Peyer's patch (tissue), 4 donors: Measurements from ENCODE around the gene RBP4.

Experiments
- POLR2A ChIP-seq, 2 donors: fragments of 450-650 bp; IDR thresholded peaks; one replicate each; pipeline ENCODE4 v1.5.1; 2017; ENCODE audit warnings: antibody characterized with exemption in 2 of 2, mild to moderate bottlenecking in 2 of 2, moderate library complexity in 2 of 2
- TF ChIP-seq, protein P1 (sequence below), 6 experiments: fragments of 450-650 bp in 4 of 6; fragments of 200-600 bp in 2 of 6; sonication (generic) in 1 of 6; IDR thresholded peaks; one replicate each; pipeline ENCODE4 v1.5.1; 2017 to 2019; ENCODE audit warnings: antibody characterized with exemption in 6 of 6, mild to moderate bottlenecking in 3 of 6, moderate library complexity in 1 of 6

DNA sequence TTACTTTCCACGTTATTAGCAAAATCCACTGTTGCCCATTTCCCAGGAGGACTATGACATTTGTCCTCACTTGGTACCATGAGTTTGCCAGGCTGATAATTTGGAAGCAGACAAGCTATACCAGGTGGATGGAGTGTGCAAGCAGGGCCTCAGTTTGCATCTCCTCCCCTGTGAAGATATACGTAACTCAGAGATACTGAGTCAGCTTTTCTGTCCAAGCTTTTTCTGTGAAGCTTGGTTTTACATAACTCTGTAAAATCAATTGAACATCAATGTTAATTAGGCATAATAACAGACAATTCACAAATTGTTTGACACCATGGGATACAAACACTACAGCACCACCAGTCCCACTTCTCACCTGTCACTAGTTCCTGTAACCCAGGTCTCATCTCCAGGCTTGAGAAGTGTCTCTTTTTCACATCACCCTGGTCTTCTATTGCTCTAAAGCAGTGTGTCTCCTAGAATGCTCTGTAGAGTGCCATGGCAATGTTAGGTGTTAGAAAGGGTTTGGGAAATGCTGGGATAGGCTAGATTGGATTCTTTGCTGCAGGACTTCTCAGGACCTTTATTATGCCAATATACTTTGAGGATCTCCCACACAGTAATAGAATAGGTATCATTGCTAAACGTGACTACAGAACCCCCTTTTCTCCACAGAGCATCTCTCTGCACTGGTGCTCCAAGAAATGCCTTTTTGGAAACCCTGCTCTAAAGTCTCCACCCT is 20.9 kb downstream of the RBP4 start:
- TF ChIP-seq, protein P1, sequence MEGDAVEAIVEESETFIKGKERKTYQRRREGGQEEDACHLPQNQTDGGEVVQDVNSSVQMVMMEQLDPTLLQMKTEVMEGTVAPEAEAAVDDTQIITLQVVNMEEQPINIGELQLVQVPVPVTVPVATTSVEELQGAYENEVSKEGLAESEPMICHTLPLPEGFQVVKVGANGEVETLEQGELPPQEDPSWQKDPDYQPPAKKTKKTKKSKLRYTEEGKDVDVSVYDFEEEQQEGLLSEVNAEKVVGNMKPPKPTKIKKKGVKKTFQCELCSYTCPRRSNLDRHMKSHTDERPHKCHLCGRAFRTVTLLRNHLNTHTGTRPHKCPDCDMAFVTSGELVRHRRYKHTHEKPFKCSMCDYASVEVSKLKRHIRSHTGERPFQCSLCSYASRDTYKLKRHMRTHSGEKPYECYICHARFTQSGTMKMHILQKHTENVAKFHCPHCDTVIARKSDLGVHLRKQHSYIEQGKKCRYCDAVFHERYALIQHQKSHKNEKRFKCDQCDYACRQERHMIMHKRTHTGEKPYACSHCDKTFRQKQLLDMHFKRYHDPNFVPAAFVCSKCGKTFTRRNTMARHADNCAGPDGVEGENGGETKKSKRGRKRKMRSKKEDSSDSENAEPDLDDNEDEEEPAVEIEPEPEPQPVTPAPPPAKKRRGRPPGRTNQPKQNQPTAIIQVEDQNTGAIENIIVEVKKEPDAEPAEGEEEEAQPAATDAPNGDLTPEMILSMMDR (IDR thresholded peaks at IDR 0.05) = no peak
- TF ChIP-seq POLR2A (IDR thresholded peaks at IDR 0.05) = no peak
